ENCODE measurements around the gene SH2D7. TPM values are rescaled to one million over a fixed set of nuclear protein-coding genes. Genes with fewer than 3 reads are reported as not detected.

SH2D7 gene
- total RNA-seq, 2 experiments from 2014 or later: not detected

GRCh38 chr15:78100886-78101285 is 8.5 kb downstream of the SH2D7 start:
- no peak for DNase-seq
- CTCF ChIA-PET: interaction anchor here (0.7 kb wide), 1 partner anchor 100 kb away, joined by 3 read pairs; no protein-coding TSS in a partner anchor
- Mint-ChIP-seq H3K27ac (no peak overlapping the region), H3K9me3 (no peaks in the 10 kb centered on the region), H3K27me3 (ENCODE audit: low read depth) (no peaks in the 10 kb centered on the region), H3K4me1 (ENCODE audit: low read depth) (peaks cover 30% of the 10 kb centered on the region), H3K36me3 (ENCODE audit: low read depth) (no peaks in the 10 kb centered on the region), H3K4me3 (no peak overlapping the region)
- intact Hi-C loops (cut with micrococcal nuclease): no loop called here

GRCh38 chr15:78101423-78102105 is 9.2 kb downstream of the SH2D7 start:
- Mint-ChIP-seq H3K27me3 (ENCODE audit: low read depth) (no peaks in the 10 kb centered on the region), H3K4me3 (no peak overlapping the region), H3K36me3 (ENCODE audit: low read depth) (no peaks in the 10 kb centered on the region), H3K27ac (no peak overlapping the region), H3K9me3 (no peaks in the 10 kb centered on the region), H3K4me1 (ENCODE audit: low read depth) (peaks cover 30% of the 10 kb centered on the region)
- no peak for DNase-seq
- intact Hi-C loops (cut with micrococcal nuclease): loop anchor here (2.0 kb wide), 2 partner anchors 25 to 67 kb away; partner anchors contain the start of gene TBC1D2B
- CTCF ChIA-PET: interaction anchor here (0.6 to 0.8 kb wide), 3 partner anchors 101 to 305 kb away, joined by 3 read pairs; no protein-coding TSS in a partner anchor

GRCh38 chr15:78102211-78102610 is 9.8 kb downstream of the SH2D7 start:
- no peak overlapping the region for H3K27ac Mint-ChIP-seq
- H3K9me3 Mint-ChIP-seq: no peaks in the 10 kb centered on the region
- H3K27me3 Mint-ChIP-seq (ENCODE audit: low read depth): no peaks in the 10 kb centered on the region
- no peak overlapping the region for H3K4me3 Mint-ChIP-seq
- CTCF ChIA-PET: interaction anchor here (0.6 to 0.8 kb wide), 2 partner anchors 135 to 305 kb away, joined by 3 read pairs; no protein-coding TSS in a partner anchor
- H3K4me1 Mint-ChIP-seq (ENCODE audit: low read depth): peaks cover 30% of the 10 kb centered on the region
- DNase-seq: no peak
- intact Hi-C loops (cut with micrococcal nuclease): loop anchor here (2.0 kb wide), 2 partner anchors 25 to 67 kb away; partner anchors contain the start of gene TBC1D2B
- H3K36me3 Mint-ChIP-seq (ENCODE audit: low read depth): no peaks in the 10 kb centered on the region

GRCh38 chr15:78102741-78103140 is 10.4 kb downstream of the SH2D7 start:
- DNase-seq: no peak
- CTCF ChIA-PET: interaction anchor here (1.0 to 2.0 kb wide), 2 partner anchors 93 kb away, joined by 3 to 4 read pairs; no protein-coding TSS in a partner anchor
- Mint-ChIP-seq H3K27ac (no peak overlapping the region), H3K27me3 (ENCODE audit: low read depth) (no peaks in the 10 kb centered on the region), H3K9me3 (no peaks in the 10 kb centered on the region), H3K36me3 (ENCODE audit: low read depth) (no peaks in the 10 kb centered on the region), H3K4me1 (ENCODE audit: low read depth) (peaks cover 30% of the 10 kb centered on the region), H3K4me3 (no peak overlapping the region)
- intact Hi-C loops (cut with micrococcal nuclease): loop anchor here (2.0 kb wide), 2 partner anchors 26 to 68 kb away; partner anchors contain the start of gene TBC1D2B

GRCh38 chr15:78103406-78104118 is 11.2 kb downstream of the SH2D7 start:
- H3K27ac Mint-ChIP-seq: peak overlapping the region; percentile 60
- no peaks in the 10 kb centered on the region for H3K27me3 Mint-ChIP-seq (ENCODE audit: low read depth)
- H3K9me3 Mint-ChIP-seq: no peaks in the 10 kb centered on the region
- CTCF ChIA-PET: interaction anchor here (0.6 to 2.0 kb wide), 4 partner anchors 92 to 142 kb away, joined by 3 to 4 read pairs (median 3); no protein-coding TSS in a partner anchor
- H3K36me3 Mint-ChIP-seq (ENCODE audit: low read depth): no peaks in the 10 kb centered on the region
- intact Hi-C loops (cut with micrococcal nuclease): loop anchor here (1.0 to 2.0 kb wide), 3 partner anchors 27 to 103 kb away; partner anchors contain the start of gene TBC1D2B
- peak; percentile 87 for DNase-seq
- H3K4me1 Mint-ChIP-seq (ENCODE audit: low read depth): peaks cover 30% of the 10 kb centered on the region
- H3K4me3 Mint-ChIP-seq: no peak overlapping the region

- CTCF ChIA-PET: interaction anchor here (0.6 to 9.8 kb wide), 3 partner anchors 92 to 141 kb away, joined by 3 to 115 read pairs (median 4); no protein-coding TSS in a partner anchor
- DNase-seq: no peak
- Mint-ChIP-seq H3K27me3 (ENCODE audit: low read depth) (no peaks in the 10 kb centered on the region), H3K27ac (peak overlapping the region; percentile 28), H3K36me3 (ENCODE audit: low read depth) (no peaks in the 10 kb centered on the region), H3K9me3 (no peaks in the 10 kb centered on the region), H3K4me3 (no peak overlapping the region), H3K4me1 (ENCODE audit: low read depth) (peaks cover 30% of the 10 kb centered on the region)
- intact Hi-C loops (cut with micrococcal nuclease): loop anchor here (1.0 kb wide), 1 partner anchor 104 kb away; no protein-coding TSS in a partner anchor
These were observed 11.7 kb downstream of the SH2D7 start for GRCh38 chr15:78104119-78104479.

GRCh38 chr15:78104566-78105475 is 12.5 kb downstream of the SH2D7 start:
- Mint-ChIP-seq H3K36me3 (ENCODE audit: low read depth) (no peaks in the 10 kb centered on the region), H3K27ac (peak overlapping the region; percentile 28), H3K27me3 (ENCODE audit: low read depth) (no peaks in the 10 kb centered on the region), H3K4me1 (ENCODE audit: low read depth) (peaks cover 30% of the 10 kb centered on the region), H3K9me3 (no peaks in the 10 kb centered on the region), H3K4me3 (no peak overlapping the region)
- intact Hi-C loops (cut with micrococcal nuclease): loop anchor here (1.0 to 5.0 kb wide), 2 partner anchors 105 to 193 kb away; no protein-coding TSS in a partner anchor
- CTCF ChIA-PET: interaction anchor here (0.8 to 9.8 kb wide), 6 partner anchors 71 to 146 kb away, joined by 3 to 115 read pairs (median 4); no protein-coding TSS in a partner anchor
- DNase-seq: no peak

GRCh38 chr15:78105476-78106241 is 13.3 kb downstream of the SH2D7 start:
- no peak overlapping the region for H3K4me3 Mint-ChIP-seq
- intact Hi-C loops (cut with micrococcal nuclease): loop anchor here (5.0 kb wide), 1 partner anchor 193 kb away; no protein-coding TSS in a partner anchor
- no peaks in the 10 kb centered on the region for H3K36me3 Mint-ChIP-seq (ENCODE audit: low read depth)
- CTCF ChIA-PET: interaction anchor here (0.6 to 9.8 kb wide), 7 partner anchors 44 to 146 kb away, joined by 3 to 115 read pairs (median 4); no protein-coding TSS in a partner anchor
- H3K9me3 Mint-ChIP-seq: no peaks in the 10 kb centered on the region
- H3K27me3 Mint-ChIP-seq (ENCODE audit: low read depth): no peaks in the 10 kb centered on the region
- H3K27ac Mint-ChIP-seq: no peak overlapping the region
- no peak for DNase-seq
- peaks cover 30% of the 10 kb centered on the region for H3K4me1 Mint-ChIP-seq (ENCODE audit: low read depth)

- Mint-ChIP-seq H3K36me3 (ENCODE audit: low read depth) (no peaks in the 10 kb centered on the region), H3K27me3 (ENCODE audit: low read depth) (no peaks in the 10 kb centered on the region), H3K4me1 (ENCODE audit: low read depth) (peaks cover 29% of the 10 kb centered on the region), H3K4me3 (no peak overlapping the region), H3K9me3 (no peaks in the 10 kb centered on the region), H3K27ac (no peak overlapping the region)
- intact Hi-C loops (cut with micrococcal nuclease): loop anchor here (5.0 kb wide), 1 partner anchor 195 kb away; no protein-coding TSS in a partner anchor
- DNase-seq: no peak
- CTCF ChIA-PET: interaction anchor here (0.7 to 9.8 kb wide), 27 partner anchors 14 to 150 kb away, joined by 3 to 115 read pairs (median 6); partner anchors contain the start of genes CIB2 and SH2D7
These were observed 15.1 kb downstream of the SH2D7 start for GRCh38 chr15:78107471-78107870.

- no peaks in the 10 kb centered on the region for H3K36me3 Mint-ChIP-seq (ENCODE audit: low read depth)
- no peak overlapping the region for H3K27ac Mint-ChIP-seq
- H3K9me3 Mint-ChIP-seq: no peaks in the 10 kb centered on the region
- CTCF ChIA-PET: interaction anchor here (0.6 to 9.8 kb wide), 55 partner anchors 9 to 315 kb away, joined by 3 to 115 read pairs (median 4); partner anchors contain the start of genes CIB2, SH2D7 and TBC1D2B
- intact Hi-C loops (cut with micrococcal nuclease): loop anchor here (1.0 to 5.0 kb wide), 4 partner anchors 108 to 196 kb away; no protein-coding TSS in a partner anchor
- H3K4me1 Mint-ChIP-seq (ENCODE audit: low read depth): peaks cover 21% of the 10 kb centered on the region
- peak; percentile 89 for DNase-seq
- H3K27me3 Mint-ChIP-seq (ENCODE audit: low read depth): no peaks in the 10 kb centered on the region
- H3K4me3 Mint-ChIP-seq: no peak overlapping the region
These were observed 16.1 kb downstream of the SH2D7 start for GRCh38 chr15:78108300-78109084.
